Measurements from ENCODE around the gene TMEM9B.

TMEM9B gene

DNA sequence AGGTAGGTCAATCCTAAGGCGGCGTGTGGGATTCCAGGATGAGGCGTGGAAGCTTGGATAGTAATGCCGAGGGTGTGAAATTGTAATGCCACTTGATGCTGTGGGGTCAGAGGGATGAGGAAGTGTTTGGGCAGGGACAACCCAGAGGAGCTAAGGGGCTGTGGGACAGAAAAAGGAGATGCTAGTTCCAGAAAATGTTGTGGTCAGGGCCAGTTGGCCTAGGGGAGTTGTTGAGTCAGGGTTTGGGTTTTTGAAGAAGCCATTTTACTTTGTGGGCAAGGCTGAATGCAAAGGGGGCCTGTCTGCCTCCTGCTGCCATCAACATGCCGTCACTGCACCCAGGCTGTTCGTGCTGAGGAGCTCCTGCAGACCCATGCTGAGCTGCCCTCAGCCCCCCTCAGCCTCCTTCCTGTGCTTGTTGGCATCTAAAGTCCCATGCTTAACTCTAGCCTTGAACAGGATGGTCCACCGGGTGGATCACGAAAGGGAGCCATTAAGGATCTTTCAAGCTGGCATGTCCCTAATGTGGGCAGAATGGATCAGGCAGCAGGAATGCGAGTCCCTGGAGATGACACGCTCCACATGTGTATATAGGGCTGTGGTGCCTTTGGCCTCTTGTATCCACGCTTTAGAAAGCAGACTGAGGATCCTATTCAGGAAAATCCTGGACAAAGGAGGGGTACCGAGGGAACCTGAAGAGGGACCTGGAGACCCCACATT, 33.6 kb downstream of the TMEM9B start:
- no peak for DNase-seq (ENCODE audit: low read depth, low spot score)

DNA sequence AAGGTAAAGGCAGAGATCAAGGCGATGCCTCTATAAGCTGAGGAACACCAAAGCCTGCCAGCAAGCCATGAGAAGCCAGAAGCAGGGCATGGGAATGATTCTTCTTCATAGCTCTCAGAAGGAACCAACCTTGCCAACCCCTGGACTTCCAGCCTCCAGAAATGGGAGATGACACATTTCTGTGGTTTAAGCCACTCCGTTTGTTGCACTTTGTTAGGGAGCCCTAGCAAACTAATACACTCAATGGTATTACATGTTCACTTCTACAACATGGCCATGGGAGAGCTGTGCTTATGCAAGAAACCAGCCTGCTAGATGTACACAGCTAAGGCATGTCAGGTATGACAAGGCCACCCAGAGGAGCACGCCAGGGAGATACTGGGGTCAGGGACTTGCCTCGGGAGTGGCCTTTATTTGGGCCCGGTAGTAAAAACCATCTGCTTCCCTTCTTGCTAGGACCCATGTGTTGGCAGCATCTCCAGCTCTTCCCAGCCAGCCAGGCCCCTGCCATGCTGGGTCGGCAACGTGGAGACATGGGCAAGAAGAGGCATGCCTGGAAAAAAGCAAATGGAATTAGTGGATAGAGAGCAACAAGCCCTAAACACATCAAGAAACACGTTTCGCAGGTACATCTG, 35.1 kb downstream of the TMEM9B start:
- no peak for DNase-seq (ENCODE audit: low read depth, low spot score)

DNA sequence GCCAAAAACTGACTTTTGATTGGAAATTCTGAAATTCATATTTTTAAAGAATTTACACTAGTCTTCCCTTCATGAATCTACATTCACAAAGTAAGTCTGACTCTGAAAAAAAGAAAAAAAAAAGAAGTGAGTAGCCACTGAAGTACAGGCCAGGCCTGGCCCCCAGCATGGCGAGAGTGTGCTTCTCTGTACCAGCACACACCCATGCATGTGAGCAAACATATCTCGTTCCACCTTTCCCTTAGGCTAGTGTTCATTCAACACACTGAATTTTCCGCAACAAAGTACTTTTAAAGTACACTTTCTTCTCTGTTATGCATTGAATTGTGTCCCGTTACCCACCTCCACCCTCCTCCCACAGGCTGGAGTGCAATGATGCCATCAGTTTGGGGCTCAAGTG, 36.0 kb downstream of the TMEM9B start:
- no peak for DNase-seq (ENCODE audit: low read depth, low spot score)

DNA sequence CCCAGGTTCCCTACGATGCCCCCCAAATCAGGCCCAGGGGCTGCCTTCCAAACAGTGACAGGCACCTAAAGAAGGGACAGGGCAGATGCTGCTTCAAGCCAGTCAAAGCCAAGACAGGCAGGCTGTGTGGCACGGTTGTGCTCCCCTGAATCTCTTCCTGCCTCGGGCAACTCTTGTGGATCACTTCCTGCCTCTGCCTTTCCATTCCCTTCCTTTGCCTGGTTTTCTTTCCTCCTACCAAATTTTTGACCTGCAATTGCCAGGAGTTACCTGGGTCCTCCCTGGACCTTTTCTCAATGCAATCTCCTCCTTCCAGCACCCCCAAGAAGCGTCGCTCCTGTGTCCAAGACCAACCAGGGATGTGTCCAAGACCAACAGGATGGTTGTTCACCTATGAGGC, 37.0 kb downstream of the TMEM9B start:
- DNase-seq (ENCODE audit: low read depth, low spot score): no peak

DNA sequence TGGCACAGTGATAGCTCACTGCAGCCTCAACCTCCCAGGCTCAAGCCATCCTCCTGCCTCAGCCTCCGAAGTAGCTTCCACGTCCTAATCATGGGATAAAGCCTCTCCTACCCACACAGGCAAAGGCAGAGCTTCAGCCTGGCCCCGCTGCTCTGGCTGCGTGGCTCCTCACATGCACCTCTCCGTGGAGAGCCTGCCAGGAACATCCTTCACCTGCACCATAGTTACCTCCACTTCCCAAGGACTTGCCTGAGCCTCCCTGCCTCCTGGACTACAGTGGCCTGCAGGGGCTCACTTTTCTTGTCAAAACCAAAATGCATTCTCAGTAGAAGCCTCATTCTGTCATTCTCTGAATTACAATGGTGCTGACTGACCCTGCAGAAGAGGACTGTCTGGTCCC, 38.0 kb downstream of the TMEM9B start:
- DNase-seq (ENCODE audit: low read depth, low spot score): no peak

DNA sequence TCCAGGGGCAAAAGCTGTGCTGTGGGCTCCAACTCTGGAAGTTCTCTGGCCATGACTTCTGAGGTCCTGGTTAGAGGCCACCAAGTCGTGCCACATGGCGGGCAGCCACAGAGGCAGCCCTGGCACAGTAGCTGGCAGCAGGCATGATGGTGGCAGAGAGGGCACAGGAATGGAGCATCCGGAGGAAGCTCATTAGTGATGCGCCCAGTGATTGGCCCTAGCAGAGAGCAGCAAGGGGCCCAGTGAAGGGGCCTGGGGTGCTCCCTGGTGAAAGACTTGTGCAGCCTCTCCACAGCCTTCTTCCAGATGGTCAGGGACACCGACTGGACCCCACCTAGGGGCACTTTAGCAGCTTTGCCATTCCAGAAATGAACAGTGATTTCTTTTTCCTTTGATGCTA, 38.5 kb downstream of the TMEM9B start:
- no peak for DNase-seq (ENCODE audit: low read depth, low spot score)

DNA sequence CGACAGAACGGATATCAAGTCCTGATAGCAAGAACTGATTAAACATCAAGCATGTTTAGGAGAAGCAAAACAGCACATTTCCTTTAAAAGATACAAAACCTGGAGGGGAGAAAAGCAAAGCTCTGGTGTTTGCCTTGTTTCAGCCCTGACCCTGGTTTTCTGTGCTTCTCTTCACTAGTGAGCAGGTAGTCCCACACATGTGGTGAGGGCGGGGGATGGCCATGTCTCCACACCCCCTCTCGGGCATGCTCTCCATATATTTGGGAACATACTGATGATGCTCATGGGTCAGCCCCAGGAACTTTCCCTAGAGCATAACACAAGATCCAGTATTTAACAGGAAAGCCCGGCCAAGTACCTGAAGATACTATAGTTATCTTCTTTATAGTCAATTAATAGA, 41.6 kb downstream of the TMEM9B start:
- DNase-seq (ENCODE audit: low read depth, low spot score): no peak

DNA sequence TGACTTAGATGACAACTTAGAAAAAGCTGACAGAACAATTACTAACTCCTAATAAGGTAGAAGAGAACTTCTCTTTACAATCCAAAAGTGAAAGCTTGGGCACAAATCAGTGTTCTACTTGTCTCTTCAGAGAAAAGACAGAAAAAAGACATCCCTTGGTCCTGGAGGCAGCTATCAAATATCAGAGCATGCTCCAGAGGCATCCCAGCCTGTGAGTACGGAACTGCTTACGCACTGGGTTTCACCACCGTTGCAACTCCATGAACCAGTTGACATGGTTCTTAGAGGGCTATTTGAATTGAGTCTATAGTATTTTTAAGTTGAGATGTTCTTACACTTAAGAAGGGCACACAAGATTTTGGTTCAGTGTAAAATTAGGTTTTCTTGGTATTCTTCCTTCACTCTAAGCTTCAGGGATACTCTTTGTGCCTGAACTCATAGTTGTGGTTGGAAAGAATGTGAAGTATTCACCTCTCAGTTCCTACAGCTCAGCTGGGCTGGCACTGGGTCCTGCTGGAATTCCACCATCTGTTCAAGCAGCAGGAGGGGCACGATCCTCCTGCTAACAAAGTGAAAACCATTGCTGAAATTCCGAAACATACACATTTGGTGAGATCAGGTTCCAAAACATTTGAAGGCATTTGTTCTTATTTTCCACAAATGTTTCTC, 47.0 kb downstream of the TMEM9B start:
- no peak for DNase-seq (ENCODE audit: low read depth, low spot score)

DNA sequence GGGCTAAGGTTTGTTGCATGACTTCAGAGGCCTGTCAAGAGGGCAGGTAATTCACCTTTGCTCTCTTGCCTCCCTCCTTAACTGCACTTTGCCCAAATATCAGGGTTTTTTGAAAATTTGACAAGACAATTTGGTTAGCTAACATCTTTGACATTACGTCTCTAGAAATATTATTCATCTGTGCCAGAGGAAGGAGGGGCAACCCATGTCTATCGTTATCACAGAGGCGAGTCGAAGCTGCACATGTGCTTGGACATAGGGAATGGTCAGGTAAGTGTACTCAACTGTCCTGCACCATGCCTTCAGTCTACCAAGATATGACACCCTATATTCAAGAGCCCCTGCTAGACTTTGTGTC, 49.6 kb downstream of the TMEM9B start:
- DNase-seq (ENCODE audit: low read depth, low spot score): no peak

DNA sequence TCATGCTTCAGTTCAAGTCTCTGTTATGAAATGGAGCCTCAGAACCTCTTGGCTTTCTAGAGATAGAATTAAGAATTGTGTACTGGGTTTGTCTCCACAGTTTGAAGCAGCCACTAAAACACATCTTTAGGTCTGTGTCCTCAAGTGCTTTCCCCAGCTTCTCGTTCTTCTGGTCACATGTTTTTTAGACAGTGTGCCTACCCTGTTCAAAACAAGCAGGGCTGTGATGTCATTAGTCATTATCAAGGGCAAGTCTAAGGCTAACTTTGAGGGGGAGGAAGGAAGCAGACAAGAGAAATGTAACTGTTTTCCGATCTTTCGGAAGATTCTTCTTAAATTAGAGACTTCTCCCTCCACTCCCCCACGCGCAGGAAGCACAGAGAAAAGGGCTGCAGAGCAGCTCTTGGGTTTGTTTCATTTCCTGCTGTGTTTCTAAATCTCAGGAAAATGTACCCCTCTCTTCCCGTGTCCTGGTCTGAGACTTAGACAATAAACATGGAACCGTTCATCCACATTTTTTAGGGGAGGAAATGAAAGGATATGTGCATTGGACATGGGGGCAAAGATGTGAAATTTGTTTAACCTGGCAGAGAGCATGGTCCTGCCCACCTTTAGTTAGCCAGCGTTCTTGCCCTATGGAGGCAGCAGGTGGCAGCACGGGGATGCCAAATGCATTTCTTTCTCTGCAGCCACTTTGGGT, 50.1 kb downstream of the TMEM9B start:
- DNase-seq (ENCODE audit: low read depth, low spot score): no peak

DNA sequence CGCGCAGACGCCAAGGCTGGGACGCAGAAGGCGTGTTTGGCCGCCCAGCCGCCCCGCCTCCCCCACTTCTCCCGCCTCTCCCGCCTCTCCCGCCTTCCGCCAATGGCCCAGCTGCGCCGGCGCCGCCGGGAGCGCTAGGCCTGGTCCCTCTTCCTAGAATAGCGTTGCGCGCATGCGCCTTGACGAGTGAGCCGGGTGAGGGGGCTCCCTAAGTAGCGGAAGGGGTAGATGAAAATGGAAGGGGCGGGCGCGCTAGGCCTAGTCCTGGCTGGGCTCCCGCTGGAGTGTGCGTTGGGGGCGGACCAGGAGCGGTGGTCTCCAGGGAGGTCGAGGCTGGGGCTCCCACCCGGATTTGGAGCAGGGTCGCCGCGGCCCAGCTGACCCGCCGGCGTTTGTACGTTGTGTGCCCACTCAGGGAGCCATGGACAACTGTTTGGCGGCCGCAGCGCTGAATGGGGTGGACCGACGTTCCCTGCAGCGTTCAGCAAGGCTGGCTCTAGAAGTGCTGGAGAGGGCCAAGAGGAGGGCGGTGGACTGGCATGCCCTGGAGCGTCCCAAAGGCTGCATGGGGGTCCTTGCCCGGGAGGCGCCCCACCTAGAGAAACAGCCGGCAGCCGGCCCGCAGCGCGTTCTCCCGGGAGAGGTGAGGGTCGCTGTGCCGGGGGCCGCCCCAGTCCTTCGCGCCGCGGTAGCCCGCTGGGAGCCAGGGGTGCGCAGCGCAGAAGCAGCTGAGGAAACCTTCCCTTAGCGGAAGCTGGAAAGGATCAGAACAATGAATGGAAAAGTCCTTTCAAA, 53.0 kb downstream of the TMEM9B start, which contains the start of gene AKIP1:
TSS of gene AKIP1 (plus strand) at position 161 of the 795 bp plus-strand sequence. CDS start at position 422, 261 bp downstream.
- DNase-seq (ENCODE audit: low read depth, low spot score): peak; percentile 60

DNA sequence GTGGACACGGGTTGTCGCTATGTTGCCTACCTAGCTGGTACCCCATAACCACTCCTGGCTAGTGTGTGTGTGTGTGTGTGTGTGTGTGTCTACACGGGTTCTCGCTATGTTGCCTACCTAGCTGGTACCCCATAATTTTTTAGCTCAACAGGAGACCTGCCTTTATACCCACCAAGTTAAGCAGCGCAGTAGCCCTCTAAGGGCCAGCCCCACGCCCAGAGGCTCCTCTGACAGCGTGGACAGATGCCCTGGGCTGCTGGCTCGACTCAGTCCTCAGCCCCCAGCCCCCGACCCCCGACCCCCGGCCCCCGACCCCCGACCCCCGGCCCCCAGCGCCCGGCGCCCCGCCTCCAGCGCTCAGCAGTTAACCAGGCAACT, 53.6 kb downstream of the TMEM9B start:
- no peak for DNase-seq (ENCODE audit: low read depth, low spot score)

DNA sequence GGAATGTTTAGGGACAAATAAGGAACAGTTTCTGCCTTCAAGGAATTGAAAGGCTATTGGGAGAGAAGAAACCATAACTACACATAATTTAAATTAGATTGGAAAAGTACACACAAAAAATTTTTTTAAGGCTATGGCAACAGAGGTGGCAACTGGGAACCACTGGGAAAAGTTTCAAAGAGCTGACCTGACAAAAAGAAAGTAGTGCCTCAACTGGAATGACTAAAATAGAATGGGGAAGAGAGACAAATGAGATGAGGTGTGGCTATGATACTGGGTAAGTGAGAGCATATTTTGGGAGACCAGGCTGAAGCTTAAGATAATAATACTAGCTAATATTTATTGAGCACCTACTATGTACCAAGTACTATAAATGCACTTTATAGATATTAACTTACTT, 56.1 kb downstream of the TMEM9B start:
- no peak for DNase-seq (ENCODE audit: low read depth, low spot score)

DNA sequence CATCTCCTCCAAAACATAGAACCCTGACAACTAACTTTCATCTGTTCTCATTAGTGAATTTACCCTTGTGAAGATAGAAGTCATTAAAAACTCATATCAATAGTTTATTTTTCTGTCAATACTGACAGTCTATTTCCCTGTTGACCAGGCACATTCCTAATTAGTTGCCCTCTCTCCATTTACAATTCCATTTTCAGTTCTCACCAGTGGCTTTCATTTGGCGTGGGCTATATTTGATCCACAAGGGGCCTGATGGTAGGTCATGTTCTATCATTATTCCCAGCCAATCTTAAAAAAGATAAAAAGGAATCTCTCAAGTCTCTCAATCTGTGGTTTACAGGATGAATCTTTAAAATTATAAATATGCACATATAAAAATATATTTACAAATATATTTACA, 57.1 kb downstream of the TMEM9B start:
- DNase-seq (ENCODE audit: low read depth, low spot score): no peak

DNA sequence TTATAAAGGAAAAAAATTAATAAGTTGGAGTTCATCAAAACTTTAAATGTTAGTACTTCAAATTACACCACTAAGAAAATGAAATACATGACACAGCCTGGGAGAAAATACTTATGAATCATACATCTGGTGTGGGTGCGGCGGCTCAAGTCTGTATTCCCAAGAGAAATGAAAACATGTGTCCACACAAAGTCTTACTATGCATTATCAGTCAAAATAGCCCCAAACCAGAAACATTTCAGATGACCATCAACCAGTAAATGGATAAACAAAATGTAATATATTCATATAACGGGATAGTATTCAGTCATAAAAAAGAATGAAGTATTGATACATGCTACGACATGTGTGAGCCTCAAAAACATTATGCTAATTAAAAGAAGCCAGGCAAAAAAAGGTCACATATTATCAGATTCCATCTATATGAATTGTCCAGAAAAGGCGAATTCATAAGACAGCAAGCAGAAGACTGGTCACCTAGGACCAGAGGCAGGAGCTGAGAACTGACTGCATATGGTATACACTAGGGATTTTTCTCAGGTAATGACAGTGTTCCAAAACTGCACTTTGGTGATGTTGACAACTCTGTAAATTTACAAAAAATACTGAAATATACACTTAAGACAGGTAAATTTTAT, 58.6 kb downstream of the TMEM9B start:
- no peak for DNase-seq (ENCODE audit: low read depth, low spot score)

DNA sequence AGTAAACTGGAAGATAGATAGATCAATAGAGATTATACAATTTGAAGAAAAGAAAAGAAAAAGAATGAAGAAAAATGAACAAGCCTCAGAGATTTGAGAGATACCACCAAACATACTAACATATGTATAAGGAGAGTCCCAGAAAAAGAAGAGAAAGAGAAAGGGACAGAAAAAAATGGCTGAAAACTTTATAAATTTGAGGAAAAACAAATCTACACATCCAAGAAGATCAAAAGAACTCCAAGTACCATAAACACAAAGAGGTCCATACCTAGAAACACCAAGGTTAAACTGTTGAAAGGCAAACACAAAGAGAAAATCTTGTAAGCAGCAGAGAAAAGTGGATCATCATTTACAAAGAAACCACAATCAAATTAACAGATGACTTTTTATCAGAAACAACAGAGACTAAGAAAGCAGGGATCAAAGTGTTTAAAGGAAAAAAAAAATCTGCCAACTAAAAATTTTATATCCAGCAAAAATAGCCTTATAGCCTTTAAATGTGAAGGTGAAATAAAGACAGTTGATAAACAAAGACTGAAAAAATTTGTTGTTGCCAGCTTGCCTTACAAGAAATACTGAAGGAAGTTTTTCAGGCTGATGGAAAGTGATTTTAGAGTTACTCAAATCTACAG, 65.0 kb downstream of the TMEM9B start:
- no peak for DNase-seq (ENCODE audit: low read depth, low spot score)
